Esophagus muscularis mucosa (tissue), 4 donors: ENCODE measurements around the gene SV2A. TPM values are rescaled to one million over a fixed set of nuclear protein-coding genes. Genes with fewer than 3 reads are reported as not detected.
"Not testable (repeated sequence)": the region's sequence is repeated elsewhere in the genome, so short reads cannot be mapped to it uniquely, and the experiment has no call there.

Experiments
- DNase-seq: peaks from one replicate; pipeline ENCODE4 v3.0.0-alpha.2; 2017; ENCODE audit errors: extremely low spot score
- H3K27ac ChIP-seq, 4 donors: fragments of 200-600 bp; sonication (generic); replicated peaks in 1 of 4; 1 replicate in 3 of 4; 2 replicates in 1 of 4; pipeline ENCODE4 v1.5.1; 2016 to 2019; ENCODE audit warnings: mild to moderate bottlenecking in 1 of 4
- H3K27me3 ChIP-seq, 4 donors: fragments of 200-600 bp; sonication (generic); one replicate each; pipeline versions ENCODE4 v1.5.1 to v1.6.0; 2016 to 2019
- H3K36me3 ChIP-seq, 4 donors: fragments of 200-600 bp; sonication (generic); one replicate each; pipeline ENCODE4 v1.5.1; 2016 to 2019
- H3K4me1 ChIP-seq, 4 donors: fragments of 200-600 bp; sonication (generic); one replicate each; pipeline ENCODE4 v1.5.1; 2016 to 2019
- H3K4me3 ChIP-seq, 4 donors: fragments of 200-600 bp; sonication (generic); 1 replicate in 2 of 4; 2 replicates in 2 of 4; pipeline ENCODE4 v1.5.1; 2016 to 2019; ENCODE audit warnings: mild to moderate bottlenecking in 4 of 4, moderate library complexity in 1 of 4
- H3K9me3 ChIP-seq, 4 donors: fragments of 200-600 bp; sonication (generic); 1 replicate in 3 of 4; 2 replicates in 1 of 4; pipeline ENCODE4 v1.5.1; 2016 to 2019
- CTCF ChIP-seq, 3 experiments: fragments of 200-600 bp in 2 of 3; fragments of 450-650 bp in 1 of 3; sonication (generic) in 2 of 3; IDR thresholded peaks; one replicate each; pipeline ENCODE4 v1.5.1; 2017 to 2019; ENCODE audit warnings: antibody characterized with exemption in 3 of 3, mild to moderate bottlenecking in 2 of 3, moderate library complexity in 1 of 3
- EP300 ChIP-seq: sonication (generic); formaldehyde crosslinking; IDR thresholded peaks from one replicate; pipeline ENCODE4 v1.6.1; 2017; ENCODE audit warnings: antibody characterized with exemption
- POLR2A ChIP-seq: fragments of 450-650 bp; IDR thresholded peaks from one replicate; pipeline ENCODE4 v1.6.1; 2017; ENCODE audit warnings: antibody characterized with exemption, moderate library complexity, mild to moderate bottlenecking, low read depth
- POLR2AphosphoS5 ChIP-seq, 2 donors: sonication (generic); formaldehyde crosslinking; IDR thresholded peaks; one replicate each; pipeline ENCODE4 v1.6.1; 2017; ENCODE audit warnings: antibody characterized with exemption in 2 of 2
- WGBS: methylation state at CpG from one replicate; pipeline ENCODE4 v1.1.5; 2018; 5-methylcytosine and 5-hydroxymethylcytosine counted together
- intact Hi-C: fragments of 100-400 bp; cut with DNase I; formaldehyde crosslinking; loops from one replicate; pipeline ENCODE4 v1.15.1; 2023
- total RNA-seq, 4 donors: library from RNA; depleted of rRNA; stranded (reverse); fragments of >200 nt; gene quantifications; one replicate each; pipeline versions ENCODE4 v1.1.0 to v1.2.1, GENCODE V29; 2016

The SV2A gene
- total RNA-seq, 4 donors from 2014 or later = 3.3 to 8.6 (median 5.5) TPM

GRCh38 chr1:149886396-149887195 lies 31.0 kb downstream of the SV2A start:
- H3K27ac ChIP-seq = peak overlapping the region; percentile 99 to 100 (median 99)
- under 1% methylated on average over 30 of the region's 62 CpGs for WGBS
- intact Hi-C loops = no loop called here
- H3K4me3 ChIP-seq = peak overlapping the region; percentile 66 to 92 (median 80)
- H3K36me3 ChIP-seq = no peaks in the 10 kb centered on the region
- H3K4me1 ChIP-seq = peaks cover 18 to 42% (median 27%) of the 10 kb centered on the region in 4 donors
- H3K9me3 ChIP-seq = no peaks in the 10 kb centered on the region
- H3K27me3 ChIP-seq = peaks cover 0 to 3% (median 0%) of the 10 kb centered on the region in 4 donors
- TF ChIP-seq POLR2AphosphoS5 (IDR thresholded peaks at IDR 0.05) (peak in 1 of 2 donors; percentile 97), POLR2A (peak; percentile 99), CTCF (IDR thresholded peaks at IDR 0.05) (no peak), EP300 (no peak)
- peak; percentile 97 for DNase-seq

- H3K9me3 ChIP-seq, DNase-seq, H3K27me3 ChIP-seq, H3K36me3 ChIP-seq, intact Hi-C loops: not testable (repeated sequence)
- Histone ChIP-seq H3K4me3 (peak overlapping the region; percentile 66 to 92 (median 80)), H3K4me1 (peaks cover 18 to 42% (median 27%) of the 10 kb centered on the region in 4 donors), H3K27ac (peak overlapping the region; percentile 99 to 100 (median 99))
- 0% methylated on average over 5 of the region's 19 CpGs for WGBS
Observed at GRCh38 chr1:149886121-149886395, 31.6 kb downstream of the SV2A start.

- H3K4me3 ChIP-seq = peak overlapping the region; percentile 66 to 92 (median 80)
- peak overlapping the region; percentile 99 to 100 (median 99) for H3K27ac ChIP-seq
- no peaks in the 10 kb centered on the region for H3K36me3 ChIP-seq
- intact Hi-C loops = no loop called here
- no peaks in the 10 kb centered on the region for H3K9me3 ChIP-seq
- peak; percentile 95 for DNase-seq
- H3K4me1 ChIP-seq = peaks cover 18 to 42% (median 27%) of the 10 kb centered on the region in 4 donors
- peaks cover 0 to 3% (median 0%) of the 10 kb centered on the region in 4 donors for H3K27me3 ChIP-seq
- WGBS = under 1% methylated on average over 23 of the region's 36 CpGs
- TF ChIP-seq CTCF (IDR thresholded peaks at IDR 0.05) (peak in 1 of 3 experiments; percentile 15), POLR2AphosphoS5 (IDR thresholded peaks at IDR 0.05) (peak in 1 of 2 donors; percentile 95), POLR2A (no peak), EP300 (no peak)
Observed at GRCh38 chr1:149885339-149886120, 32.1 kb downstream of the SV2A start.

GRCh38 chr1:149884433-149885338 lies 33.0 kb downstream of the SV2A start:
- Histone ChIP-seq H3K36me3 (no peaks in the 10 kb centered on the region), H3K4me3 (peak overlapping the region; percentile 66 to 92 (median 80)), H3K9me3 (no peaks in the 10 kb centered on the region), H3K27me3 (peaks cover 0 to 3% (median 0%) of the 10 kb centered on the region in 4 donors), H3K4me1 (peaks cover 18 to 42% (median 27%) of the 10 kb centered on the region in 4 donors), H3K27ac (peak overlapping the region; percentile 99 to 100 (median 99))
- intact Hi-C loops = no loop called here
- TF ChIP-seq POLR2AphosphoS5 (IDR thresholded peaks at IDR 0.05) = no peak
- TF ChIP-seq CTCF (IDR thresholded peaks at IDR 0.05) = no peak
- TF ChIP-seq EP300 = no peak
- TF ChIP-seq POLR2A = no peak
- 6% methylated on average over 9 of the region's 9 CpGs for WGBS
- DNase-seq = no peak
